ENCODE data around the gene CNTROB. TPM values are rescaled to one million over a fixed set of nuclear protein-coding genes. Genes with fewer than 3 reads are reported as not detected.

Gene CNTROB, protein sequence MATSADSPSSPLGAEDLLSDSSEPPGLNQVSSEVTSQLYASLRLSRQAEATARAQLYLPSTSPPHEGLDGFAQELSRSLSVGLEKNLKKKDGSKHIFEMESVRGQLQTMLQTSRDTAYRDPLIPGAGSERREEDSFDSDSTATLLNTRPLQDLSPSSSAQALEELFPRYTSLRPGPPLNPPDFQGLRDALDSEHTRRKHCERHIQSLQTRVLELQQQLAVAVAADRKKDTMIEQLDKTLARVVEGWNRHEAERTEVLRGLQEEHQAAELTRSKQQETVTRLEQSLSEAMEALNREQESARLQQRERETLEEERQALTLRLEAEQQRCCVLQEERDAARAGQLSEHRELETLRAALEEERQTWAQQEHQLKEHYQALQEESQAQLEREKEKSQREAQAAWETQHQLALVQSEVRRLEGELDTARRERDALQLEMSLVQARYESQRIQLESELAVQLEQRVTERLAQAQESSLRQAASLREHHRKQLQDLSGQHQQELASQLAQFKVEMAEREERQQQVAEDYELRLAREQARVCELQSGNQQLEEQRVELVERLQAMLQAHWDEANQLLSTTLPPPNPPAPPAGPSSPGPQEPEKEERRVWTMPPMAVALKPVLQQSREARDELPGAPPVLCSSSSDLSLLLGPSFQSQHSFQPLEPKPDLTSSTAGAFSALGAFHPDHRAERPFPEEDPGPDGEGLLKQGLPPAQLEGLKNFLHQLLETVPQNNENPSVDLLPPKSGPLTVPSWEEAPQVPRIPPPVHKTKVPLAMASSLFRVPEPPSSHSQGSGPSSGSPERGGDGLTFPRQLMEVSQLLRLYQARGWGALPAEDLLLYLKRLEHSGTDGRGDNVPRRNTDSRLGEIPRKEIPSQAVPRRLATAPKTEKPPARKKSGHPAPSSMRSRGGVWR
- total RNA-seq = 30.2 and 30.9 TPM in 2 replicates
- long read RNA-seq, partial matches to known transcripts = 1 of 6 reads
- long read RNA-seq, other reads (novel, unspliced or antisense) = 2 of 6 reads

DNA sequence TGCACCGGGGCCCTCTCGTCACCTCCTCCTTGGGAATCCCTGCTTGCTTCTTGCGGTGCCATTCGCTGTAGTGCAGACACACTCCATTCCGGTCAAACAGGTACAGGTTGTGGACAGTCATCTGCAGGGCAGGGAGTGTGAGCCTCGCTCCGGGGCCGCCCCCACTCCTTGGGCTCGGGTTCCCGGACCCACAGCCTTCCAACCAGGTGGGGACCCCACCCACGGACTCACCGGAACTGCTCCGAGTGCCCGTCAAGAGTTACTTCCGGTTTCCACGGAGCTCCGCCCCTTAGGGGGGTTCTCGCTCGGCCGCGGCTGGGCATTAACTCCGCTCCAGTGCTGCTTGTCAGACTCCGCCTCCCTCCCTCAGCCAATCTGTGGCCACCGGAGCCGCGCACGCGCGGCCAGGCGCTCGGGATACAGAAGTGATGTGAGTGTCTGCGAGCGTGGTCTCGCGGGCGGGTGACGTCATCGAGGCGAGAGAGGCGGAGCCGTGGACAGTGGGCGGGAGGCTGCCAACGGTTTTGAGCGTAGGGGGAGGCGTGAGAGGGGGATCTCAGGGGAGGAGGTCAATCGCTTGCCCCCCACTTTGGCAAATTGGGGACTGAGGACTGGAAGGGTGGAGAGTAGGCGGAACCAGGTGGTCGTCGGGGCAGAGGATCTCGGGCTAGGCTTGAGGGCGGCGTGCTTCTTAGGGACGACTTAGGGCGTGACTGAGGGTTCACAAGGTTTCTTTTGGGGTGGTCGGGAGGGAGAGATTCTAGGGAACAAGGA is at the start of gene CNTROB, which contains the start of gene TRAPPC1:
Gene CNTROB (plus strand): TSS at position 498 of the 774 bp plus-strand sequence. CDS start 874 bp downstream, outside the sequence.
Gene TRAPPC1 (minus strand): TSS at position 238 of the 774 bp plus-strand sequence. CDS start 117 bp downstream, at position 121.
- no peaks in the 10 kb centered on the region for H3K27me3 Mint-ChIP-seq (ENCODE audit: unreplicated experiment)
- TF ChIP-seq, protein P1, sequence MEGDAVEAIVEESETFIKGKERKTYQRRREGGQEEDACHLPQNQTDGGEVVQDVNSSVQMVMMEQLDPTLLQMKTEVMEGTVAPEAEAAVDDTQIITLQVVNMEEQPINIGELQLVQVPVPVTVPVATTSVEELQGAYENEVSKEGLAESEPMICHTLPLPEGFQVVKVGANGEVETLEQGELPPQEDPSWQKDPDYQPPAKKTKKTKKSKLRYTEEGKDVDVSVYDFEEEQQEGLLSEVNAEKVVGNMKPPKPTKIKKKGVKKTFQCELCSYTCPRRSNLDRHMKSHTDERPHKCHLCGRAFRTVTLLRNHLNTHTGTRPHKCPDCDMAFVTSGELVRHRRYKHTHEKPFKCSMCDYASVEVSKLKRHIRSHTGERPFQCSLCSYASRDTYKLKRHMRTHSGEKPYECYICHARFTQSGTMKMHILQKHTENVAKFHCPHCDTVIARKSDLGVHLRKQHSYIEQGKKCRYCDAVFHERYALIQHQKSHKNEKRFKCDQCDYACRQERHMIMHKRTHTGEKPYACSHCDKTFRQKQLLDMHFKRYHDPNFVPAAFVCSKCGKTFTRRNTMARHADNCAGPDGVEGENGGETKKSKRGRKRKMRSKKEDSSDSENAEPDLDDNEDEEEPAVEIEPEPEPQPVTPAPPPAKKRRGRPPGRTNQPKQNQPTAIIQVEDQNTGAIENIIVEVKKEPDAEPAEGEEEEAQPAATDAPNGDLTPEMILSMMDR (IDR thresholded peaks at IDR 0.05) = no peak
- H3K9me3 Mint-ChIP-seq (ENCODE audit: unreplicated experiment) = no peaks in the 10 kb centered on the region
- peaks cover 14% of the 10 kb centered on the region for H3K36me3 Mint-ChIP-seq (ENCODE audit: unreplicated experiment)
- peaks cover 48% of the 10 kb centered on the region for H3K4me1 Mint-ChIP-seq (ENCODE audit: unreplicated experiment)
- peak within 1 kb of the TSS; percentile 95 for H3K27ac Mint-ChIP-seq (ENCODE audit: unreplicated experiment)
- DNase-seq (ENCODE audit: extremely low spot score, unreplicated experiment) = peak; percentile 100
- H3K4me3 Mint-ChIP-seq (ENCODE audit: unreplicated experiment) = peak within 1 kb of the TSS; percentile 97

DNA sequence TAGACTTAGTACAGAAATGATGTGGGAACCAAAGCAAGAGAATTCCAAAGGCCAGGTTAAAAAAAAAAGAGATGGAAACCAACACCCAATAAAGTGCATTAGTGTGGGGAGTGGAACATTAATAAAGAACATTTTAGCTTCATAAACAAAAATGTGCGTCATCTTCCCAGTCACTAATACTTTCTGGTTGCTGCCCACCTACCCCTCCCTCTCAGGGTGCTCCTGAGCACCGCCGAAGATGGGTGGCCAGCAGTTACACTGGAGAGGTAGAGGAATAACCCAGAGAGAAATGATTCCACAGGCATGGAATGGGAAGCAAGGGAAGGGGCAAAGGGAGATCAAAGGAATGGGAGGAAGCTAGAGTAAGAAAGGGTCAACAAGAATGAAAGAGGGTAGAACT is 49.4 kb upstream of the CNTROB start:
- DNase-seq (ENCODE audit: extremely low spot score, unreplicated experiment) = no peak
- Mint-ChIP-seq H3K4me1 (ENCODE audit: unreplicated experiment) (peaks cover 3% of the 10 kb centered on the region), H3K9me3 (ENCODE audit: unreplicated experiment) (no peaks in the 10 kb centered on the region), H3K4me3 (ENCODE audit: unreplicated experiment) (no peak overlapping the region), H3K36me3 (ENCODE audit: unreplicated experiment) (no peaks in the 10 kb centered on the region), H3K27me3 (ENCODE audit: unreplicated experiment) (no peaks in the 10 kb centered on the region), H3K27ac (ENCODE audit: unreplicated experiment) (no peak overlapping the region)
- TF ChIP-seq, protein P1 (IDR thresholded peaks at IDR 0.05) = no peak

DNA sequence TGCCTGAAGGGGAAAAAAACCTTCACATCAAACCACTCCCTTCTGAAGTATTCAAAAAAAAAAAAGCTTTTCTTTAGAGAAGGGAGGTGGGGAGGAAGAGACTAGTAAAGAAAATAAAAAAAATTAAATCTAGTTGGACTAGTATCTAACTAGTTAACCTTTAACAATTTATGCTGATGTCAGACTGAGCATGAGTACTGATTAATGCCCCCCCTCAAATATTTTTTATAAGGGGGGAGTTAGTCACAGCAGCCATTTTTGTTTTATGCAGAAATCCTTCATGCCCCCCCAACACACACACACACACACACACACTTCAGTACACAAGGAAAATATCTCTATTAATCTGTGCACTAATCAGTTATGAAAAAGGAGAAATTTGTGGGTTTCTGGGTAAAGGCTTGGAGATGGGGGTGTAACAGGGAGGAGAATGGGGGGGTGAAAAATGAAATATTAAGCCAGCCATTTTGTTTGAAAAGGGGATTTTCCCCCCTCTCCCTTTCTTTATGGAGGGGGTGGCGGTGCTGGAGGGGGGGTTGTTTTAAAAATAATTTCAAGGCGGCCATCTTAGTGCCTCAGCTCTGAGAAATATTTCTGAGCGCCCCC is 48.1 kb upstream of the CNTROB start:
- H3K27me3 Mint-ChIP-seq (ENCODE audit: unreplicated experiment) = no peaks in the 10 kb centered on the region
- H3K4me3 Mint-ChIP-seq (ENCODE audit: unreplicated experiment) = no peak overlapping the region
- DNase-seq (ENCODE audit: extremely low spot score, unreplicated experiment) = no peak
- peaks cover 3% of the 10 kb centered on the region for H3K4me1 Mint-ChIP-seq (ENCODE audit: unreplicated experiment)
- H3K36me3 Mint-ChIP-seq (ENCODE audit: unreplicated experiment) = no peaks in the 10 kb centered on the region
- TF ChIP-seq, protein P1 (IDR thresholded peaks at IDR 0.05) = no peak
- H3K27ac Mint-ChIP-seq (ENCODE audit: unreplicated experiment) = no peak overlapping the region
- H3K9me3 Mint-ChIP-seq (ENCODE audit: unreplicated experiment) = no peaks in the 10 kb centered on the region

DNA sequence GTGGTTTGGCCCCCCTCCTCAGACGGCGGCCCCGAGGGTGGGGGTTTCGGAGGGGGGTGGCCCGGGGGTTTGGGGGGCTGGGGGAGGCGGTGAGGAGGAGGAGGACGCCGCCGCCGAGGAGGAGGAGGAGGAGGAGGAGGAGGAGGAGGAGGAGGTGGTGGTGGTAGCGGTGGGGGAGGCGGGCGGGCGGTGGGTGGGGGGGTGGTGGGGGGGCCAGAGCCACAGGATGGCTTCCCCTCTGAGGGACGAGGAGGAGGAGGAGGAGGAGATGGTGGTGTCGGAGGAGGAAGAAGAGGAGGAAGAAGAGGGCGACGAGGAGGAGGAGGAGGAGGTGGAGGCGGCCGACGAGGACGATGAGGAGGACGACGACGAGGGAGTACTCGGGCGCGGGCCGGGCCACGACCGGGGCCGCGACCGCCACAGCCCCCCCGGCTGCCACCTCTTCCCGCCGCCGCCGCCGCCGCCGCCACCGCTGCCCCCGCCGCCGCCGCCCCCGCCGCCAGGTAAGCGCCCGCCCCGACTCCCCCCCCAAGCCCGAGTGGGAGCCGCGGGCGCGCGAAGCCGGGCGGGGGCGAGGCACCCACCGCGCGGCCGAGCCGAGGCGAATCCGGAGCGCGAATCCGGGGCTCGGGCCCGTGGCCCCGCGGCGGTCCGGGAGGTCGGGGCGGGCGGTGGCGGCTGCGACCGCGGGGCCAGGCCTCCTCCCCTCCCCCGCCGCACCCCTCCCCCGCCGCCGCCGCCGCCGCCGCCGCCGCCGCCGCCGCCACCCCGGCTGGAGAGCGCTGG is 47.2 kb upstream of the CNTROB start:
- Mint-ChIP-seq H3K36me3 (ENCODE audit: unreplicated experiment) (peaks cover 5% of the 10 kb centered on the region), H3K9me3 (ENCODE audit: unreplicated experiment) (no peaks in the 10 kb centered on the region), H3K27me3 (ENCODE audit: unreplicated experiment) (no peaks in the 10 kb centered on the region), H3K4me1 (ENCODE audit: unreplicated experiment) (peaks cover 3% of the 10 kb centered on the region), H3K4me3 (ENCODE audit: unreplicated experiment) (peak overlapping the region; percentile 73), H3K27ac (ENCODE audit: unreplicated experiment) (peak overlapping the region; percentile 65)
- TF ChIP-seq, protein P1 (IDR thresholded peaks at IDR 0.05) = no peak
- DNase-seq (ENCODE audit: extremely low spot score, unreplicated experiment) = no peak

All from osteocyte (in vitro differentiated cells).